ENCODE measurements around the gene FOXD4L6.
"Not testable (repeated sequence)": the region's sequence is repeated elsewhere in the genome, so short reads cannot be mapped to it uniquely, and the experiment has no call there.

FOXD4L6 gene

DNA sequence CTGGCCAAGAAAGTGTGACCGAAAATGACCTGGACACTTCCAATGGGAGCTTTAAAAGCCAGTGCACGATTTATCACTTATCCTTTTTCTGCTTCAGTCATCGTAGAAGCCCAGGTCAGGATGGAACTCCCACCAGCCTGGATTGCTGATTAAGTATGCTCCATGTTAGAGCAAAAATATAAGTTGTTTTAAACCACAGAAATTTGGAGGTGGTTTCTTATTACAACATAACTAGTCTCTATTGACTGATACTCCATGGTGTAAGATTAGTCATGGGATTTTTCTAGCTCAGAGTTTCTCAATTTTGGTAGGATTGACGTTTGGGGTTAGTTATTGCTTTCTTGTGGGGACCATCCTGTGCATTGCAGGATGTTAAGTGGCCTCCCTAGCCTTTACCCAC is 29.7 kb downstream of the FOXD4L6 start:
- not testable (repeated sequence) for DNase-seq (ENCODE audit: low read depth)

DNA sequence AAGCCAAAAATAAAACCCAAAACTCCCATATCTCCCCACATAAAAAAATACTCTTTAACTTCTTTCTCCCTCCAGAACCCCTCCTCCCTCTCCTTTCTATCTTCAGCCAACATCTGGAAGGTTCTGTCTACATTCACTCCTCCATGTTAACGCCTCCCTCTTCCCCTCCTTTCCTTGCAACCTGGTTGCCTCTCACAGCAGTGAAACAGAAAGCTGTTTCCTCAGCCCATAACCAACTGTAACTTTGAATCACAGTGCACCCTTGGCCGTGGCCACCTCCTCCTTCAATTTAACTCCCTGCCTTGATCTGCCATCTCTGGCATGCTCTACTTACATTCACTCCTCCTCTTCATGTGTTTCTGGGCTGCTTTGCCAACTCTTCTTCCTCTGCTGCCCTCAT is 33.4 kb downstream of the FOXD4L6 start:
- DNase-seq (ENCODE audit: low read depth) = not testable (repeated sequence)

DNA sequence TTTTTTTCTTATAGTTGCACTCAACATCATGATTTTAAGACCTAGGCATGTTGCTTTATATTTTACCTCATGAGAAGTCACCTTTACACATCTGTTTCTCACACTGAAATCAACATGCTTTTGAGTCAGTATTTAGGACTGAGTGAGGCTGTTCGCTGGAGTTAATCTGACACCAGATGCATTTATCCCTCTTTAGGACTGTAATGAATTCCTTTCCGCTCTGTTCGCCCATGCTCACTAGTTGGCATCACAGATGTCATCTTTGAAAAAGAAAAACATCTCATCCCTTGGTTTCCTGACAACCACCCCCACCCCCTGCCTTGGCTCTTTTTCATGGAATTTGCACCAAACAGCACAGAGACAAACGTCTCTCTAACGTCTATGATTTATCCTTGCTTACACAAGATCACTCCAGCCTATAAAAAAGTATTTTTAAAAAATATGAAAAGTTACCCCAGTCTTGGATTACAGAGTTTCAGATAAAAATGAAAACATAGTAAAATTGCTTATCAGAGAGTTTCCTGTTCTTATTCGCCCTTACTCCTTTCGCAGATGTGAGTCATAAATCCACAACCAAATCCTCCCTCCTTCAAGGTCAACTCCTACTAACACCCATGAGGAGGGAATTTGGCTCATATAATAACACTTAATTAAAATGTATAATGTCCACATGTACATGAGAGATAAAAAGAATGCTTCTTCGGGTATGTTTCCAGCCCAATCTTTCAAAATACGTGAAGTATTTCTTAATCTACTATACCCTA is 34.3 kb downstream of the FOXD4L6 start:
- DNase-seq (ENCODE audit: low read depth) = not testable (repeated sequence)

DNA sequence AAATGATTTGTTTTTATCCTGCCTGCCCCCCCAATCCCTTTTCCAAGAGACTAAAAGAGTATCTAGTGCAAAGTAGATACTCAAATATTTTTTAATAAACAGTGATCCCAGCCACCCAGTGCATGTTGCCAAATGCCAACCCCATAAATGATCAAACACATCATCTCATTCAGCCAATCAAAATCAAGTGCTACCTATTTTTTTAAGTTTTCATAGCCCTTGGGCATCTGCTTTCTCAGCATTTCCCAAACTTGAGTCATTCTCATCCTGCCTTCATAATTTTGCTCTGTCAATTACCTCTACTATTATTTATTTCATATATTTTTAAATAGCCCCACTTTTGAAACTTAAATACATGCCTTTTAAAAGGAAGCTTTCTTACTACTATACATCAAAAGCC is 37.6 kb downstream of the FOXD4L6 start:
- not testable (repeated sequence) for DNase-seq (ENCODE audit: low read depth)

DNA sequence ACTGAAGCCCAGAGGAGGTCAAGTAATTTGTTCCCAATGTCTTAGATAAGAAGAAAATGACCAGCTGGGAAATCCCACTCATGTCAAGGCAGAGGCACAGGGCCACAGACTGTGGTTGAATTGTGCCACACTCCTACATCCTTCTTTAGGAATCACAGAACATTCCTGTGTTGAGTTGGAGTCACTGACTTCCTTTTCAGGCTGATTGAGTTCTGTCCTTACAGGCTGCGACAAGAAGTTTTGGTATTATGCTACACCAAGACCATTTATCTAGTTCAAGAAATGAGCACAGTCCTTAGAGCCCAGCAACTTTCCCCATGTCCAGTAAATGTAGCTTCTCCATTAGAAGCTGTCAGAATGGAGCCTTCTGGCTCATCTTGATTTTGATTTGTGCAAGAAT is 38.1 kb downstream of the FOXD4L6 start:
- DNase-seq (ENCODE audit: low read depth) = not testable (repeated sequence)

DNA sequence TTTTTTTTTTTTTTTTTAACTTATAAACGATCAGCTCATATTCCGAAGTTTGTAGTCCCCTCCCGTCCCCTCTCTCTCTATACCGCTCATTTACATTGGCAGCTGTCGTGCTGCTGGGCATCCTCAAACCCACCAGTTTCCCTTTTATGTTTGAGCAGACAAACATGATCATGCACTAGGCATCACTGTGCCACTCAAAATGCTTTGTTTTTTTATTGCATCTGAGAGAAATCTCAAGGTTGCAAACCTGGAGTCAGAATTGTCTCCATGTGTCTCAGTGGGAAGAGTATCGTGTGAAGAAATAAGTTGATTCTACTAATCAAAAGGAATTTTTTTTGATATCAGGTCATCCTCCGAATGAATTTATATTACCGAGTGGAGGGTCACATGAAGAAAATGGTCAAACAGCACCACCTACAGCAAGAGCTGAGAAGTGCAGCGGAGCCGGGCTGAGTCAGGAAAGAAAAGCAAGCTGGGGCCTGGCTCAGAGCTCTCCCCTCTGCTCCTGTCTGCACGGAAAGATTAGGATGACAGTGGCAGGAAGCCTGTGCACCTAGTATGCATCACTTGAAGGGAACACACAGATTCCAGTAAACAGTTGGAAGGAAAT is 39.9 kb downstream of the FOXD4L6 start:
- DNase-seq (ENCODE audit: low read depth) = not testable (repeated sequence)

DNA sequence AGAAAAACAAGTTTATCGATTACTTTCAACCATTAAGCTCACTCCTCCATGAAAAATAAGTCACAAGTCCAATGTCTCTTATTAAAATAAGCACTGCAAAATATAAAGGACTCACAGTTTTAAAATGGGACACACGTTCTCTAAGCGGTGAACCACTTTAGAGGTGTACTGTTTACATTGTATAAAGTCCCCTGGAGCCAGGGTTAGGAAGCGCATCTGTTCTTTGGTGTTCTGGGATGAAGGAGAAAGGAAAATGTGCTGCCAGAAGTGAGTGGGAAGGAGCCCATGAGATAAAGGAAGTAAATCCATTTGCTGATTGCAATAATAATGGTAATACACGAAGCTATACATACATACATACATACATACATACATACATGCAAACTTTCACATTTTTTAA is 40.6 kb downstream of the FOXD4L6 start:
- DNase-seq (ENCODE audit: low read depth) = not testable (repeated sequence)

DNA sequence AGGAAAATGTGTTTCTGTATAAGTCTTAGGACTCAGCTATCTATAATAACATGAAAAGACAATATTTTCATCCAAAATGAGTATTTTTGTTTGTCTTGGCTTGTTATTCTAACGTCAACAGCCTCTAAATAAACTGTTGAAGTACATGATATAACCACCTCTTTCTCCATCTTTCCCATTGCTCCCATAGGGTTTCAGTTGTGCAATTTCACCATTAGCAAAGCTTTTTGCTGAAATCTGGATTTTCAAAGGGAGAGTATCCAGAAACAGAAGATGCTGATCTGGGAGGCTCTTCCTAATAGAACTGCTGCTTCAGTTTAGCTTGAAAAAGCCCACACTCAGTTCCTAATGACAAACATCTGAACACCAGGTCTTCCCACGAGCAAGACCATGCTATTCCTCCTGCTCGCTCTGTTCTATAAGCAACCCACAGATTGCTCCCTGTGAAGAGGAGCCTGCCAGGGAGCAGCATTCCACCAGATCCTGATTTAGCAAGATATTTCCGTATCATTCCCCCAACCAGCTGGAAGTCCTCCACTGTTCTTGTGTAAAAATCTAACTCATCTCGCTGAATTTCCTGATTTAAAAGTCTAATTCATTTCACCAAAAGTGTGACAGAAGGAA is 41.2 kb downstream of the FOXD4L6 start:
- DNase-seq (ENCODE audit: low read depth) = not testable (repeated sequence)

DNA sequence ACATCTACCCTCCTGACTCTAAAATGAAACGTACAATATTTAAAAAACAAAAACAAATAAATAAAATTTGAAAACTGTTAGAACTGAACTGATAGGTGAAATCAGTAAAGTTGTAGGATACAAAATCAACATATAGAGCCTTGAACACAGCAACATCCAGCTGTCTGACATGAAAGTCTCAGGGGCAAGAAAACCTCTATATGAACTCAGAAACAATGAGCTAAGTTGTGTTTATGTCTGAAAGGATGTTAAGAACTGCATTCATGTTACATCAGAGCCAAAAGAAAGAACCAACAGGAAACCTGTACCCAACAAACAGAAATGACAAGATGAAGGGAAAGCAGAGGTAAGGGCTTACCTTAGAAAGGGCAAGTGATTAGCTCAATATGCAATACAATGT is 41.8 kb downstream of the FOXD4L6 start:
- not testable (repeated sequence) for DNase-seq (ENCODE audit: low read depth)

DNA sequence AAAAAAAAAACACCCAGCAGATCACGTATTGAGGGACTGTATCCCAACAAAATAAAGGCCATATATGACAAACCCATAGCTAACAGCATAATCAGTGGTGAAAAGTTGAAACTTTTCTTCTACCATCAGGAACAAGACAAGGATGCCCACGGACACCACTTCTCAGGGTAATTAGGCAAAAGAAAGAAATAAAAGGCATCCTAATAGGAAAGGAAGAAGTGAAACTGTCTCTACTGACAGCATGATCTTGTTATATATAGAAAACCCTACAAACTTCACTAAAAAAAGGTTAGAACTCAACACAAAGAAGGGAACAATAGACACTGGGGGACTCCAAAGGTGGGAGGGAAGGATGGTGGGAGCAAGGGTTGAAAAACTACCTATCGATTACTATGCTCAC is 42.3 kb downstream of the FOXD4L6 start:
- not testable (repeated sequence) for DNase-seq (ENCODE audit: low read depth)

DNA sequence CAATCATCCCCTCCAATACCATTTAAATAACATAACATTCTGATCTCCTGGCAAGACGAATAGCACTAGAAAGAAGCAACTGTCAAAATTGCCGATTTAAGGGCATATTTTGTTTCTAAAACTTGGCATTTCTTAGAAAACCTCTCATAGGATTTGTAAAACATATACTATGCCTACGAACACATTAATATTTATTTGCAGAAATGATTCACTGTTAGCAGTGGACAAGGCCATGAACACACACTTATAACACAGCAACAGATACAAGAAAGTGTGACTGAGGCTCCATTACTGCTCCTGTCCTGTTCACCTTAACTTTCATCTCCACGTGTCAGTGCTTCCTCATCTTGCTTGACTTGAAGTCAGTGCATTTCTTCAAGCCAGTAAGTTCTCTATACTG is 46.1 kb downstream of the FOXD4L6 start:
- DNase-seq (ENCODE audit: low read depth) = not testable (repeated sequence)

DNA sequence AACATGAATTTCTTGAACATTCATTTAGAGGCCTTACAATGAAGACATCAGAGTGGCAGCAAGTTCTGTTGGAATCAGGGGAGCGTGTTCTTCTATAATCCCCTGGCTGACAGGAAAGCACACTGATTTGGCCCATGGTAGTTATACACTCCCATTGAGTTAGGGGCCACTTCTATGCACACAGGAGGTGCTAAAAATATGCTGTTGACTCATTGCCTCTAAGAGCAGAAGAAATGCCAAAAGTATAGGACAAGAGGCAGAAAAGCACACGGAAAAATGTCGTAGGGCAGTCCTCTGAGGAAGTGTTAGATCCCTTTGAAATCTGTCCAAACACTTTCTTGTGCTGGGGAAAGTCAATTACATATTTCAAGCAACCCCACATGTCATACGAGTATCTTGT is 49.0 kb downstream of the FOXD4L6 start:
- not testable (repeated sequence) for DNase-seq (ENCODE audit: low read depth)

DNA sequence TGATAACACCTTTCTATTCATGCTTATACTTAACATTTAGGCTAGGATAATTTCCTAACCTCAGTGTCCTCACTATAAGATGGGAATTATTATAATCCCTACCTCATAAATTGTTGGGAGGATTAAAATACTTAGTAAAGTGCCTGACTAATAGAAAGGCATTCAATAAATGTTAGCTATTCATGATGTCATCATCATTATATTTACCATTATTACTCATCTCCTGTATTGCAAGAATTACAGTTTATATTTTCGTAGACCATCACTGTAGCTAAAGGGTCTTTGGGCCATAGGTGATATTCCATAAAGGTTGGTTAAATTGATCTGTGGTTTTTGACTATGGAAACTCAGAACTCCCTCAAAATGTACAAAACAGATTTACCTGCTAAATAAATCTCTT is 50.9 kb downstream of the FOXD4L6 start:
- not testable (repeated sequence) for DNase-seq (ENCODE audit: low read depth)

All from activated T-cell treated with anti-CD3 and anti-CD28 coated beads for 48 hours (primary cell).